ENCODE results near the gene NXPE3.

DNA sequence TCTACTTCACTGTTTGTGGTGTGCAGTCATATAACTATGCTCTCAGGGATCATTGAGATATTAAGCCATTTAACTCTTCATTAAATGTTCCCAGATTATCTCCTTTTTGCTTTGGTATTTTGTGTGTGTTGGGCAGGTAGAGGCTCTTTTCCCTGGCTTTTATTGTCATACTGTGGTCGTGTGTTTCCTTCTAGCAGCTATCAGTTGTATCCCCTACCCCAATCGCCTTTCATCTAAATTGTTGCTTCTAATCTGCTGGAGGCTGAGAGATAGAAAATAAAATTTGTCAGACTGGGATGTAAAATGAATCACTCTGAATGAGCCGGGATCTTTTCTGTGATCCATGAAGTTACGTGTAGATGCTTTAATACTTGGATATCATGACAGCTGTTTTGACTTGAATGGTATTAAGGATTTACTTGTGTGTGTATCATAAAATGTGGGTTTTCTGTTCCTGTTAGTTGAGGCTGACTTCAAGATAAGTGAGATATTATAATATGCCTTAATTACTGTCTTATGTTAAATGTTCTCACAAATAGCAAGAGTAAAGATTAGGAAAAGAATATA is 79.5 kb downstream of the NXPE3 start:
- peak; percentile 30 for TF ChIP-seq POLR2A (IDR thresholded peaks at IDR 0.05)
- TF ChIP-seq, protein P1, sequence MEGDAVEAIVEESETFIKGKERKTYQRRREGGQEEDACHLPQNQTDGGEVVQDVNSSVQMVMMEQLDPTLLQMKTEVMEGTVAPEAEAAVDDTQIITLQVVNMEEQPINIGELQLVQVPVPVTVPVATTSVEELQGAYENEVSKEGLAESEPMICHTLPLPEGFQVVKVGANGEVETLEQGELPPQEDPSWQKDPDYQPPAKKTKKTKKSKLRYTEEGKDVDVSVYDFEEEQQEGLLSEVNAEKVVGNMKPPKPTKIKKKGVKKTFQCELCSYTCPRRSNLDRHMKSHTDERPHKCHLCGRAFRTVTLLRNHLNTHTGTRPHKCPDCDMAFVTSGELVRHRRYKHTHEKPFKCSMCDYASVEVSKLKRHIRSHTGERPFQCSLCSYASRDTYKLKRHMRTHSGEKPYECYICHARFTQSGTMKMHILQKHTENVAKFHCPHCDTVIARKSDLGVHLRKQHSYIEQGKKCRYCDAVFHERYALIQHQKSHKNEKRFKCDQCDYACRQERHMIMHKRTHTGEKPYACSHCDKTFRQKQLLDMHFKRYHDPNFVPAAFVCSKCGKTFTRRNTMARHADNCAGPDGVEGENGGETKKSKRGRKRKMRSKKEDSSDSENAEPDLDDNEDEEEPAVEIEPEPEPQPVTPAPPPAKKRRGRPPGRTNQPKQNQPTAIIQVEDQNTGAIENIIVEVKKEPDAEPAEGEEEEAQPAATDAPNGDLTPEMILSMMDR (IDR thresholded peaks at IDR 0.05), result no peak
